ENCODE data around the gene WARS2.
"Not testable (repeated sequence)": the region's sequence is repeated elsewhere in the genome, so short reads cannot be mapped to it uniquely, and the experiment has no call there.

WARS2 gene

GRCh38 chr1:119140177-119141019 lies at the start of gene WARS2:
TSS of gene WARS2 (minus strand) at chr1:119140653. CDS start at chr1:119140644, 9 bp downstream.
- Histone ChIP-seq H3K36me3 (ENCODE audit: insufficient read depth, low read length) (no peaks in the 10 kb centered on the region), H3K9me3 (ENCODE audit: control insufficient read depth, insufficient read depth, low read length) (no peaks in the 10 kb centered on the region), H3K9ac (ENCODE audit: low read depth, low read length) (peak within 1 kb of the TSS; percentile 67), H3K4me1 (ENCODE audit: insufficient read depth, low read length) (peaks cover 11% of the 10 kb centered on the region)

GRCh38 chr1:119188926-119189325 lies 48.5 kb upstream of the WARS2 start:
- Histone ChIP-seq H3K36me3 (ENCODE audit: insufficient read depth, low read length) (no peaks in the 10 kb centered on the region), H3K9ac (ENCODE audit: low read depth, low read length) (no peak overlapping the region), H3K9me3 (ENCODE audit: control insufficient read depth, insufficient read depth, low read length) (no peaks in the 10 kb centered on the region; the same call in 1 of the 2 replicates), H3K4me1 (ENCODE audit: insufficient read depth, low read length) (no peaks in the 10 kb centered on the region)

GRCh38 chr1:119187416-119187815 lies 47.0 kb upstream of the WARS2 start:
- no peak overlapping the region for H3K9ac ChIP-seq (ENCODE audit: low read depth, low read length)
- no peaks in the 10 kb centered on the region; the same call in 1 of the 2 replicates for H3K9me3 ChIP-seq (ENCODE audit: control insufficient read depth, insufficient read depth, low read length)
- H3K4me1 ChIP-seq (ENCODE audit: insufficient read depth, low read length): no peaks in the 10 kb centered on the region
- no peaks in the 10 kb centered on the region for H3K36me3 ChIP-seq (ENCODE audit: insufficient read depth, low read length)

GRCh38 chr1:119186471-119186870 lies 46.0 kb upstream of the WARS2 start:
- Histone ChIP-seq H3K9me3 (ENCODE audit: control insufficient read depth, insufficient read depth, low read length) (no peaks in the 10 kb centered on the region; the same call in 1 of the 2 replicates), H3K36me3 (ENCODE audit: insufficient read depth, low read length) (no peaks in the 10 kb centered on the region), H3K4me1 (ENCODE audit: insufficient read depth, low read length) (no peaks in the 10 kb centered on the region), H3K9ac (ENCODE audit: low read depth, low read length) (no peak overlapping the region)

- H3K9ac ChIP-seq (ENCODE audit: low read depth, low read length): no peak overlapping the region
- no peaks in the 10 kb centered on the region; the same call in 1 of the 2 replicates for H3K9me3 ChIP-seq (ENCODE audit: control insufficient read depth, insufficient read depth, low read length)
- no peaks in the 10 kb centered on the region for H3K4me1 ChIP-seq (ENCODE audit: insufficient read depth, low read length)
- no peaks in the 10 kb centered on the region for H3K36me3 ChIP-seq (ENCODE audit: insufficient read depth, low read length)
Measured at GRCh38 chr1:119184972-119185371, 44.5 kb upstream of the WARS2 start.

- Histone ChIP-seq H3K36me3 (ENCODE audit: insufficient read depth, low read length) (no peaks in the 10 kb centered on the region), H3K9ac (ENCODE audit: low read depth, low read length) (no peak overlapping the region), H3K4me1 (ENCODE audit: insufficient read depth, low read length) (no peaks in the 10 kb centered on the region), H3K9me3 (ENCODE audit: control insufficient read depth, insufficient read depth, low read length) (no peaks in the 10 kb centered on the region)
Measured at GRCh38 chr1:119181218-119181617, 40.8 kb upstream of the WARS2 start.

GRCh38 chr1:119179051-119179450 lies 38.6 kb upstream of the WARS2 start:
- Histone ChIP-seq H3K4me1 (ENCODE audit: insufficient read depth, low read length) (no peaks in the 10 kb centered on the region), H3K9ac (ENCODE audit: low read depth, low read length) (no peak overlapping the region), H3K9me3 (ENCODE audit: control insufficient read depth, insufficient read depth, low read length) (no peaks in the 10 kb centered on the region), H3K36me3 (ENCODE audit: insufficient read depth, low read length) (no peaks in the 10 kb centered on the region)

GRCh38 chr1:119172927-119173326 lies 32.5 kb upstream of the WARS2 start:
- not testable (repeated sequence) for H3K4me1 ChIP-seq (ENCODE audit: insufficient read depth, low read length); H3K9me3 ChIP-seq (ENCODE audit: control insufficient read depth, insufficient read depth, low read length); H3K9ac ChIP-seq (ENCODE audit: low read depth, low read length); H3K36me3 ChIP-seq (ENCODE audit: insufficient read depth, low read length)

DNA sequence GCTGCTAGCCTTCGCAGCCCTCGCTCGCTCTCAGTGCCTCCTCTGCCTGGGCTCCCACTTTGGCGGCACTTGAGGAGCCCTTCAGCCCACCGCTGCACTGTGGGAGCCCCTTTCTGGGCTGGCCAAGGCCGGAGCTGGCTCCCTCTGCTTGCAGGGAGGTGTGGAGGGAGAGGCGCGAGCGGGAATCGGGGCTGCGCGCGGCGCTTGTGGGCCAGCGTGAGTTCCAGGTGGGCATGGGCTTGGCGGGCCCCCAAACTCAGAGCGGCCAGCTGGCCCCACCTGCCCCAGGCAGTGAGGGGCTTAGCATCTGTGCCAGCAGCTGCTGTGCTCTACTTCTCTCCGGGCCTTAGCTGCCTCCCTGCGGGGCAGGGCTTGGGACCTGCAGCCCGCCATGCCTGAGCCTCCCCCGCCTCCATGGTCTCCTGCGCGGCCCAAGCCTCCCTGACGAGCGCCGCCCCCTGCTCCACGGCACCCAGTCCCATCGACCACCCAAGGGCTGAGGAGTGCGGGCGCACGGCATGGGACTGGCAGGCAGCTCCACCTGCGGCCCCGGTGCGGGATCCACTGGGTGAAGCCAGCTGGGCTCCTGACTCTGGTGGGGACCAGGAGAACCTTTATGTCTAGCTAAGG lies 31.0 kb upstream of the WARS2 start:
- H3K9ac ChIP-seq (ENCODE audit: low read depth, low read length); H3K9me3 ChIP-seq (ENCODE audit: control insufficient read depth, insufficient read depth, low read length); H3K4me1 ChIP-seq (ENCODE audit: insufficient read depth, low read length); H3K36me3 ChIP-seq (ENCODE audit: insufficient read depth, low read length): not testable (repeated sequence)

- Histone ChIP-seq H3K4me1 (ENCODE audit: insufficient read depth, low read length) (no peaks in the 10 kb centered on the region), H3K36me3 (ENCODE audit: insufficient read depth, low read length) (peaks cover 5% of the 10 kb centered on the region; the same call in 1 of the 2 replicates), H3K9me3 (ENCODE audit: control insufficient read depth, insufficient read depth, low read length) (no peaks in the 10 kb centered on the region), H3K9ac (ENCODE audit: low read depth, low read length) (no peak overlapping the region)
Measured at GRCh38 chr1:119163396-119163795, 22.9 kb upstream of the WARS2 start.

DNA sequence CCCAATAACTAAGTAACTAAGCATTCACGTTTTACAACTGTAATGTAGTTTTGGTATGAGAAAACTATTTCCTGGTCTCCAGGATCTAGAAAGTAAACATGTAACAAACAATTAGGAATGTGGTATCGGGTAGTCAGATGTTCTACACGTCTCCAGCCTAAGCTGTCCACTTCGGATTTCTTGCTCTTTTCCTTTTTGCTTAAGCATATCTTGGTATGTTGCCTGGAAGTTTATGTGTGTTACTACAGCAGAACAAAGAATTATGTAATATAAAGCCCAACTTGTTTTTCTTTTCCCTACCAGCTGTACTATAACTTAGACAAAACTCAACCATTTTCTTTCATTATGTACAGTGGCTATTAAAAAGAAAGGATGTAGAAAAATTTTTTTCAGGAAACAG lies 20.4 kb upstream of the WARS2 start:
- H3K4me1 ChIP-seq (ENCODE audit: insufficient read depth, low read length): no peaks in the 10 kb centered on the region
- H3K36me3 ChIP-seq (ENCODE audit: insufficient read depth, low read length): peaks cover 5% of the 10 kb centered on the region
- H3K9ac ChIP-seq (ENCODE audit: low read depth, low read length): no peak overlapping the region
- no peaks in the 10 kb centered on the region; the same call in 1 of the 2 replicates for H3K9me3 ChIP-seq (ENCODE audit: control insufficient read depth, insufficient read depth, low read length)

DNA sequence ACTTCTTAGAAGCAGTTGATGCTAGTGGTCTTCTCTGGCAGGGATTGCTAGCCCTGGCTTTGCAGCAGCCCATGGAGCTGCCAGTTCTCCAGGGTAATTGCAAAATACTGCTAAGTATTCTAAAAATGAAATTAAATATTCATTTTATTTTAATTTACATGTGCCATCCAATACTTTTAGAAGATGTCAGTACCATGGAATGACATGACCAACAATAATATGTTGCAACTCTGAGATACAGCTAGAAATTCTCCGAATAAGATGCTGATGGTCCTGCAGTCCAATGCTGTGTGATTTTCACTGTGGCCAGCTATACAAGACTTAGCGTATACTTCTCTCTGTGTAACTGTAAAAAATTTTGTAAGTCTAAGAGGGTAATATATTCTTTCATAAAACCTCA lies 20.0 kb upstream of the WARS2 start:
- H3K36me3 ChIP-seq (ENCODE audit: insufficient read depth, low read length): peaks cover 5% of the 10 kb centered on the region
- no peaks in the 10 kb centered on the region for H3K4me1 ChIP-seq (ENCODE audit: insufficient read depth, low read length)
- no peaks in the 10 kb centered on the region; the same call in 1 of the 2 replicates for H3K9me3 ChIP-seq (ENCODE audit: control insufficient read depth, insufficient read depth, low read length)
- H3K9ac ChIP-seq (ENCODE audit: low read depth, low read length): no peak overlapping the region

- Histone ChIP-seq H3K4me1 (ENCODE audit: insufficient read depth, low read length) (no peaks in the 10 kb centered on the region), H3K9ac (ENCODE audit: low read depth, low read length) (no peak overlapping the region), H3K36me3 (ENCODE audit: insufficient read depth, low read length) (peaks cover 5% of the 10 kb centered on the region)
Measured at GRCh38 chr1:119159966-119160365, 19.5 kb upstream of the WARS2 start.

GRCh38 chr1:119159111-119159510 lies 18.7 kb upstream of the WARS2 start:
- H3K9ac ChIP-seq (ENCODE audit: low read depth, low read length): no peak overlapping the region
- peaks cover 5% of the 10 kb centered on the region for H3K36me3 ChIP-seq (ENCODE audit: insufficient read depth, low read length)
- no peaks in the 10 kb centered on the region for H3K4me1 ChIP-seq (ENCODE audit: insufficient read depth, low read length)
- H3K9me3 ChIP-seq (ENCODE audit: control insufficient read depth, insufficient read depth, low read length): no peaks in the 10 kb centered on the region; the same call in 1 of the 2 replicates

More at GRCh38 chr1:119159966-119160365, 19.5 kb upstream of the WARS2 start:
- no peaks in the 10 kb centered on the region; the same call in 1 of the 2 replicates for H3K9me3 ChIP-seq (ENCODE audit: control insufficient read depth, insufficient read depth, low read length)

DNA sequence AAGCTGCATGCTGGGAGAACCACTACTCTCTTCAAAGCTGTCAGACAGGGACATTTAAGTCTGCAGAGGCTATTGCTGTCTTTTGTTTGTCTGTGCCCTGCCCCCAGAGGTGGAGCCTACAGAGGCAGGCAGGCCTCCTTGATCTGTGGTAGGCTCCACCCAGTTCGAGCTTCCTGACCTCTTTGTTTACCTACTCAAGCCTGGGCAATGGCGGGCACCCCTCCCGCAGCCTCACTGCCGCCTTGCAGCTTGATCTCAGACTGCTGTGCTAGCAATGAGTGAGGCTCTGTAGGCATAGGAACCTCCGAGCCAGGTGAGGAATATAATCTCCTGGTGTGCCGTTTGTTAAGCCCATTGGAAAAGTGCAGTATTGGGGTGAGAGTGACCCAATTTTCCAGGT lies 16.3 kb upstream of the WARS2 start:
- not testable (repeated sequence) for H3K9me3 ChIP-seq (ENCODE audit: control insufficient read depth, insufficient read depth, low read length); H3K9ac ChIP-seq (ENCODE audit: low read depth, low read length); H3K36me3 ChIP-seq (ENCODE audit: insufficient read depth, low read length); H3K4me1 ChIP-seq (ENCODE audit: insufficient read depth, low read length)
